ENCODE data around the gene MTOR.

GRCh38 chr1:11068600-11069473, 193.5 kb downstream of the MTOR start:
- no peak for TF ChIP-seq POLR2A (IDR thresholded peaks at IDR 0.05; ENCODE audit: low read depth, low read length)
- no peak for TF ChIP-seq TAF1 (IDR thresholded peaks at IDR 0.05; ENCODE audit: low read depth, low read length)
- no peak for TF ChIP-seq POLR2AphosphoS5 (IDR thresholded peaks at IDR 0.05; ENCODE audit: low read depth, low read length)
